ENCODE measurements around the gene GAMT. TPM values are rescaled to one million over a fixed set of nuclear protein-coding genes. Genes with fewer than 3 reads are reported as not detected.

The GAMT gene
- total RNA-seq, 1 donor from 2014 or later, result 41.5 TPM

- H3K27me3 Mint-ChIP-seq (ENCODE audit: low read depth), result no peaks in the 10 kb centered on the region
- no peak for DNase-seq (ENCODE audit: low spot score in 2 of 2, unreplicated experiment in 2 of 2)
- no peak for TF ChIP-seq CTCF (IDR thresholded peaks at IDR 0.05; ENCODE audit: unreplicated experiment)
- H3K27ac Mint-ChIP-seq, result peak overlapping the region; percentile 97
- peaks cover 45% of the 10 kb centered on the region for H3K4me1 Mint-ChIP-seq
- peak overlapping the region; percentile 91 for H3K4me3 Mint-ChIP-seq
- no peaks in the 10 kb centered on the region for H3K9me3 Mint-ChIP-seq
- no peaks in the 10 kb centered on the region for H3K36me3 Mint-ChIP-seq
These were observed 8.1 kb upstream of the GAMT start for GRCh38 chr19:1409204-1410005.

GRCh38 chr19:1408300-1409203 lies 7.2 kb upstream of the GAMT start:
- no peak for TF ChIP-seq CTCF (IDR thresholded peaks at IDR 0.05; ENCODE audit: unreplicated experiment)
- Mint-ChIP-seq H3K36me3 (no peaks in the 10 kb centered on the region), H3K4me1 (peaks cover 42% of the 10 kb centered on the region), H3K4me3 (peak overlapping the region; percentile 91), H3K9me3 (no peaks in the 10 kb centered on the region), H3K27ac (peak overlapping the region; percentile 97), H3K27me3 (ENCODE audit: low read depth) (no peaks in the 10 kb centered on the region)
- peak in 1 of 2 experiments; percentile 62 for DNase-seq (ENCODE audit: low spot score in 2 of 2, unreplicated experiment in 2 of 2)

GRCh38 chr19:1407528-1408299 lies 6.4 kb upstream of the GAMT start, which contains the start of gene DAZAP1:
DAZAP1 (plus strand) TSS chr19:1407586; CDS start chr19:1407774, 188 bp downstream.
- Mint-ChIP-seq H3K27ac (peak within 1 kb of the TSS; percentile 91), H3K9me3 (no peaks in the 10 kb centered on the region), H3K4me3 (peak within 1 kb of the TSS; percentile 91), H3K4me1 (peaks cover 41% of the 10 kb centered on the region), H3K36me3 (no peaks in the 10 kb centered on the region), H3K27me3 (ENCODE audit: low read depth) (no peaks in the 10 kb centered on the region)
- TF ChIP-seq CTCF (IDR thresholded peaks at IDR 0.05; ENCODE audit: unreplicated experiment), result no peak
- no peak for DNase-seq (ENCODE audit: low spot score in 2 of 2, unreplicated experiment in 2 of 2)

- H3K4me3 Mint-ChIP-seq, result peak overlapping the region; percentile 68
- peaks cover 40% of the 10 kb centered on the region for H3K4me1 Mint-ChIP-seq
- H3K36me3 Mint-ChIP-seq, result no peaks in the 10 kb centered on the region
- no peaks in the 10 kb centered on the region for H3K9me3 Mint-ChIP-seq
- peak; percentile 99 to 100 for DNase-seq (ENCODE audit: low spot score in 2 of 2, unreplicated experiment in 2 of 2)
- peak; percentile 53 for TF ChIP-seq CTCF (IDR thresholded peaks at IDR 0.05; ENCODE audit: unreplicated experiment)
- peak overlapping the region; percentile 91 for H3K27ac Mint-ChIP-seq
- no peaks in the 10 kb centered on the region for H3K27me3 Mint-ChIP-seq (ENCODE audit: low read depth)
These were observed 5.6 kb upstream of the GAMT start for GRCh38 chr19:1406774-1407527.
